Stimulated activated CD4-positive, alpha-beta T cell treated with anti-CD3 and anti-CD28 coated beads, TNF-alpha, amount 100 ng/mL, for 24 hours (primary cell): ENCODE data around the gene ENTPD7.

Source experiments
- DNase-seq, 3 experiments: peaks; one replicate each; pipeline ENCODE4 v3.0.0-alpha.2; 2020; ENCODE audit warnings: low read depth in 3 of 3

Gene ENTPD7

DNA sequence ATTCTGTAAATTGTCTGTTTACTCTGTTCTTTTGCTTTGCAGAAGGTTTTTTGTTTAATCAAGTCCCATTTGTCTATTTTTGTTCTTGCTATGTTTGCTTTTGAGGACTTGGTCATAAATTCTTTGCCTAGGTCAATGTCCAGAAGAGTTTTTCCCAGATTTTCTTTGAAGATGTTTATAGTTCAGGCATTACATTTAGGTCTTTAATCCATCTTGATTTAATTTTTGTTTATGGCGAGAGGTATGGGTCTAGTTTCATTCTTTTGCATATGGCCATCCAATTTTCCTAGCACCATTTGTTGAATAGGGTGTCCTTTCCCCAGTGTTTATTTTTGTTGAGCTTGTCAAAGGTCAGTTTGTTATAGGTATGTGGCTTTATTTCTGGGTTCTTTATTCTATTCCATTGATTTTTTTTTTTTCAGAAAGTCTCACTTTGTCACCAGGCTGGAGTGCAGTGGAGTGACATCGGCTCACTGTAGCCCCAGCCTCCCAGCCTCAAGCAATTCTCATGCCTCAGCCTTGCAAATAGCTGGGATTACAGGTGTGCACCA, 11.6 kb upstream of the ENTPD7 start:
- no peak for DNase-seq

GRCh38 chr10:99648717-99649116, 10.6 kb upstream of the ENTPD7 start:
- DNase-seq = no peak

DNA sequence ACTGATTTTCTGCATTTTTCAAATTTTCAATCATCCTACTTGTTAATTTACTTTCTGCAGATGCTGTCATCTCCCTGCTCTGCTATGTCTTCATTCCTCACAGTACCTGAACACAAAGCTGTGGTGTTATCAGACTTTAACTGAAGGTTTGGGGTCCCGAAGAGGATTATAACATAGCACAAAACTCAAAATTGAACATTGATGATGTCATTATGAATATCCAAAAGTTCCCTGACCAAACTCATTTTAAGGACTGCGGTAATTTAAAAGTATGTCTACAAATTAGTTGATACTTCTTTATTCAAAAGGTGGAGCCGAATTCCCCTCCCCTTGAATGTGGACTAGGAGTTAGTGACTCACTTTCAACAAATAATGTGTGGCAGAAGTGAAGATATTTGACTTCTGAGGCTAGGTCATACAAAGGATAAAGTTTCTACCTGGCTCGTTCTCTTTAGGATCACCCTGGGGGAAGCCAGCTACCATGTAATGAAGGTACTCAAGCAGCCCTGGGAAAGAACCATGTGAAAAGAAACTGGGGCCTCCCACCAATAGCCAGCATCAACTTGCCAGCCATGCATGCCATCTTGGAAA, 6.4 kb upstream of the ENTPD7 start:
- DNase-seq = no peak

DNA sequence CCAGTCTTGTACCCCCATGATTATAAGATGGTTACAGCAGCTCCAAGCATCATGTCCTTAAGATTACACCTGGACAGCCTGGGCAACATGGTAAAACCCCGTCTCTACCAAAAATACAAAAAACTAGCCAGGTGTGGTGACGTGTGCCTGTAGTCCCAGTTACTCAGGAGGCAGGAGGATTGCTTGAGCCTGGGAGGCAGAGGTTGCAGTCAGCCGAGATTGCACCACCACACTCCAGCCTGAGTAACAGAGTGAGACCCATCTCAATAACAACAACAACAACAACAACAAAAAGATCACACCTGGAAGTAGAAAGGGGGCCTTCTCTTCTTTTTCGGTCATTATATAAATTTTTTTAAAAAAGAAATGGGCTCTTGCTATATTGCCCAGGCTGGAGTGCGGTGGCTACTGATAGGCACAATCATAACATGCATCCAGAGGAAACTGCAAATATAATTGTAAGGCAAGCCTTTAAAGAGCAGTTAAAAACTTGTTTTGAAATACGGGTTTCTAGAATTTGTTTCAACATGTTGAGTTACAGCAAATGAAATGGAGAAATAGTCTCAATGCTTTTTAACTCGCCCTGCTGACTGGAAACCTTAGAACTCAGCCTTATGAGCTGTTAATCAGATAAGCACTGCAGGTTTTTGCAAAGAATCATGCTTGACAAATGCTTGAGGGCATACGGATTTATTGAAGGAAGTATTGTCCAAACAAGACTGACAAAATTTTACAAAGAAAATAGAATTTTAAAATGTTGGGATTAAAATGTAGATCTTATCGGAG, 4.7 kb upstream of the ENTPD7 start:
- DNase-seq = no peak

GRCh38 chr10:99656199-99657064, 2.9 kb upstream of the ENTPD7 start:
- no peak for DNase-seq

DNA sequence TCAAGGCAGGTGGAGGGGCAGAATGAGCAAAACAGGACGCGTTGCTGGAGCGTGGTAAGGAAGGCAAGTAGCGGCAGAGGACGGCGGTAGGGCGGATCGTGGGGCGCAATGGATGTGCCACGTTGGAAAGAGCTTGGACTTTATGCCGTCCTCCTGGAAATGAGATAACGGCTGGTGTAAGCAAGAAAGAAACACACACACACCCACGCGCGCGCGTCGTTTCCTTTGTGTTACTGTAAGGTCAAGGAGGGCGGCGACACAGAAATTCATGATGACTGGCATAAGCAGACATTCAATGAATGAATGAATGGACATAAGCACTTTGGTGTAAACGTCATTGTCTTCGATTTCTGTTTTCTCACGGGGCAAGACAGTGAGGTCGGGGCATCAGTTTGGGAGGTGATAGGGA, 683 bp upstream of the ENTPD7 start:
- DNase-seq = peak; percentile 14 to 64 (median 22)

DNA sequence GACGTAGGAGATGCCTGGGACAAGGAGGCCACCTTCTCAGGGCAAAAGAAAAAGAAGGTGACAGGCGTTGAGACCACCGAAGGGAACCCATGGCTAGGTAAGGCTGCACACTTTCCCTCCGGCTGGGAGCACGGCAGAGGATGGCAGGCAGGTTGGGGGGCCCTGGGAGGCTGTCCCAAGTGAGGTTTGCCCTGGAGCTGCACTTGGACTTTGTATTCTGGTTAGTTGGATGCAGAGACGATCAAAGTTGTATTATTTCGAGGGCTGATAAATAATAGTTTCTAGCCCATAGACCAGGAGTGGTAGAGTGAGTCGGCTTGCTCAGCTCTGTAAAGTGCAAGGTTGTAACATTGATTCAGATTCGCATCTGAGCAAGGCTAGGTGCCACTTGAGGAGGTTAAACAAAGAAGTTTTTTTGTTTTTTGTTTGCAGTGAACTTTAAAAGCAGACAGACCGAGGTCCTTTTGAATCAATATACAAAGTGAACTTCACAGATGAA, 608 bp downstream of the ENTPD7 start:
- no peak for DNase-seq

DNA sequence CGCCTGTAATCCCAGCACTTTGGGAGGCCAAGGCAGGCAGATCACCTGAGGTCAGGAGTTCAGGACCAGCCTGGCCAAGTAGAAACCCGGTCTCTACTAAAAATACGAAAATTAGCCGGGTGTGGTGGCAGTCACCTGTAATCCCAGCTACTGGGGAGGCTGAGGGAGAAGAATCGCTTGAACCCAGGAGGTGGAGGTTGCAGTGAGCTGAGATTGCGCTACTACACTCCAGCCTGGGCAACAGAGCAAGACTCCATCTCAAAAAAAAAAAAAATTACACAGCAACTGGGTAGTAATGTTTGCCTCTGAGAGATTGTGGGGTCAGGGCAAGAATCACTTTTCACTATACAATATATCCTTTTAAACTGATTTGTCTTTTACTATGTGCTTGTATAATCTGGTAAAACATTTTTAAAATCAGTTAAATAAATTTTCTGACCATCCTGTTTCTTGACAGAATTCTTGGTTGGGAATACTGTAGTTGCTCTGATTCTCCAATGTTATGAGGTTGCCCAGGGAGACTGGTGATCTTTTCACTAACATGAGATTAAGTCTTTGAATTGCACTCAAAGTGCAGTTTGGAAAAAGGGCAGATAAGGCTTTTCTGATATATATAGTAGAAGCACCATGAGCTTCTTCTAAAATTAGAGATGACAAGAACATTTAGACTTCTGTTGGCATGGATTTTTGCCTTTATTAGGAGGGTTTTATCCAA, 1.5 kb downstream of the ENTPD7 start:
- DNase-seq = no peak

DNA sequence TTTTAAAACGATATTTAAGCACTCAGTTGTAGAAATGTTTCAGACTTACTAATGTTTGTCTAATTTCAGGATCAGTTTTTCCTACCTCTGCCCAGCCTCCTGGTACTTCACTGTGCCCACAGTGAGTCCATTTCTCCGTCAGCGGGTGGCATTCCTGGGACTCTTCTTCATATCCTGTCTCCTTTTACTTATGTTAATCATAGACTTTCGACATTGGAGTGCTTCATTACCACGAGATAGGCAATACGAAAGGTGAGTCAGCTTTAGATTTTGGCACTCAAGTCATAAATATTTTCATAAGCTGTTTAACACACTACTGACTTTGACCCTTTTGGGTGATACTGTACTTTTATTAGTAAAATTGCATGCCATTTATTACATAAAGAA, 2.1 kb downstream of the ENTPD7 start:
- no peak for DNase-seq

- no peak for DNase-seq
Observed at GRCh38 chr10:99665304-99665703, 6.0 kb downstream of the ENTPD7 start.

- DNase-seq = no peak
Observed at GRCh38 chr10:99667108-99667751, 7.9 kb downstream of the ENTPD7 start.

DNA sequence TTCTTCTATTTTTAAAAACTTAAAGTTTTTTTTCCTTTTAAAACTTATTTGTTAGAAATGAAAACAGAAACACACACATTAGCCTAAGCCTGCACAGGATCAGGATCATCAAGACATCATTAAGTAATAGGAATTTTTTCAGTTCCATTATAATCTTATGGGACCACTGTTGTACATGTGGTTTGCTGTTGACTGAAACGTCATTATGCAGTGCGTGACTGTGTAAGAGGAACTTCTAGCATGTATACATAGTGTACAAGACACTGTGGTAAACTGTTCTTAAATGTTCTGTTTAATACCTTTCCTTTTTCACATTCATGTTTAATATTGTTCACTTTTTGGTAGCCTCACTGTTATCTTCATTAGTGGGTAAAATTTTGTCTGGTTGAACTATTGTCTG, 12.1 kb downstream of the ENTPD7 start:
- no peak for DNase-seq

DNA sequence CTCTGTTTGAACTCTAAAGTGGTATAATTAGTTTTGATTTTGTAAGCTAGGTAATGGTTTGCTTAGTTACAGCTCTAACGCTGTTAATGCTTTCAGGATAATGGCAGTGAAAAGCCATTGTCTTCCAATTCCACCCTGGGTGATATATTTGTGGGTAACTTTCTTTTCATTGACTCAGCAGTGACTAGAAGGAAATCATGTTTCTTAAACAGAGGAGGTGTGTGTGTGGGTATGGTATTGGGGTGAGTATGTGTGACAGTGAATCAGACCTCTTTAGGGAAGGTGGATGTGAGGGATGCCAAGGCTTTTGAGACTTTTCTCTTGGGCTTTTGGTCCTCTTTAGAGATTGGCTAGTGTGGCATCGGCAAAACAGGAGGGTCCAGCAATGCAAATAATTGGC, 13.6 kb downstream of the ENTPD7 start:
- no peak for DNase-seq

DNA sequence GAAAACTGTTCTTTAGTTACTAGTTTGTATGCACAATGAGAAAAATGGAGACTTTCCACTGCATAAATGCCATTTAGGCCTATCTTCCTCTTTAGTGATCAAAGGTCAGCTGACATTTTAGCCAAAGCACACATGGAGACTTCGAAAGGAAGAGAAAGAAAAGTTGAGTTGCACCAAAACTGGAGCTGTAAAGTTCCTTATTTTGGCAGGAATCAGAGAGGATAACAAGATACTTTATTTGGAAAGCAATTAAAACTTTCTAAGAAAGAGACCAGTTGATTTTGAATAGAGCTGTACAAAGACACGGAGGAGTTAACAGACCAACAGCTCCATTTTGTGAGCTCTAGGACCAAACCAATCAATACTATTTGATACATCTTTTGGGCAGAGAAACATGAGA, 14.2 kb downstream of the ENTPD7 start:
- DNase-seq = no peak

- no peak for DNase-seq
Observed at GRCh38 chr10:99674762-99675161, 15.5 kb downstream of the ENTPD7 start.

DNA sequence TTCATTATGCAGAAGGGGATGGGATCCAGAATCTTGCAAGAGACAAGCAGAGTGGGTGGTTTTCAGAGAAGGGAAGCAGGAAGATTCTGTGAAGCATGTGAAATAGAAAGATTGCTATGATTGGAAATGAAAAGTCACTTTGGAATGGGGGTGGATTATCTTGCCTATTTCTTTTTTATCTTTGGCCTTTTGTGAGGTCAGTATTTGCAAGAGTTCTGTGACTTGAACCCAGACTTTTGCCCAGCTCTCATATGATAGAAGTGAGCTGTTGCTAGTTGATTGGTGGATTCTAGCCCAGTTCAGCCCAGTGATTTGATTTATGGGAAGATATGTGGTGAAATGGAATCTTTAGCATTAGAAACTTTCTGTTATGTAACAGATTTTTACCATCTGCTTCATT, 17.1 kb downstream of the ENTPD7 start:
- no peak for DNase-seq

DNA sequence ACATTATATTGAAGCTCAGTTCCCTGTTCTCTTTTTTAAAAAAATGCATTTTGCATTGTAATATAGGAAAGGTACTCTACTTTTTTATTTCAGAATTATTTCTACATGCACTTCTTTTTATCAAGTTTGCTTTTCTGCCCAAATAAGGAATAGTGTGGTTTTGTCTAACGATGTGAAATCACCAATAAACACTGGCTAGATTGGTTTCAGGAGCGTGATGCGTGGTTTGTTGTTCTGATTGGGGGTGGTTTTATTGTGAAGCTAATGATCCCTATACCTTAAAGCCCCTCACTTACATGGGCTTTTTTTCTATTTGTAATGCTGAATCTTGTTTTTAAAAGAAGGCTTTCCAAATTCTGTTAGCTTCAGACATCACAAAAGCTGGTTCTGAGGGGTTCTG, 17.6 kb downstream of the ENTPD7 start:
- DNase-seq = no peak

DNA sequence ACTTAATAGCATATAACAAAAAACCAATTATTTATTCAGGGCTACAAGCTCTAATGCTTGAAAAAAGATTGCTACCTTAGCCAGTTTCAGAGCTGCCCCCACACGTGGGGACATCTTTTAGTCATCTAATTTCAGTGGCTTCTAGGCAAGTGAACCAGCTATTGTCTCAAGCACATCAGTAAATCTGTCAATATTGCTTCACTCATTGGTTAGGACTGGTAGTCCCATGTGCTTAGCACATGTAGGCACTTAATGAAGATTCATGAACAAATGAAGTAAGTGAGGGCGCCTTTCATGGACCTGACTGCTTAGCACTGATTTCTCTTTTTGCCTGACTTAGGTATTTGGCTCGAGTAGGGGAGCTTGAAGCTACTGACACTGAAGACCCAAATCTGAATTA, 19.6 kb downstream of the ENTPD7 start:
- DNase-seq = no peak

DNA sequence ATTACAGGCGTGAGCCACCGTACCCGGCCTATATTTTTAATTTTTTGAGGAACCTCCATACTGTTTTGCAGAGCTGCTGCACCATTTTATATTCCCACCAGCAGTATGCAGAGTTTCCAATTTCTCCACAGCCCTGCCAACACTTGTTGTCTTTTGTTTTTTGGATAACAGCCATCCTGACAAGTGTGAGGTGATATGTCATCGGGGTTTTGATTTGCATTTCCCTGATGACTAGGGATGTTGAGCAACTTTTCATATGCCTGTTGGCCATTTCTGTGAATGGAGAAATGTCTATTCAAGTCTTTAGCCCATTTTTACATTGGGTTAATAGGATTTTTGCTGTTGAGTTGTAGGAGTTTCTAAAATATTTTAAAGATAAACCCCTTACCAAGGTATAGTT, 22.2 kb downstream of the ENTPD7 start:
- DNase-seq = no peak

DNA sequence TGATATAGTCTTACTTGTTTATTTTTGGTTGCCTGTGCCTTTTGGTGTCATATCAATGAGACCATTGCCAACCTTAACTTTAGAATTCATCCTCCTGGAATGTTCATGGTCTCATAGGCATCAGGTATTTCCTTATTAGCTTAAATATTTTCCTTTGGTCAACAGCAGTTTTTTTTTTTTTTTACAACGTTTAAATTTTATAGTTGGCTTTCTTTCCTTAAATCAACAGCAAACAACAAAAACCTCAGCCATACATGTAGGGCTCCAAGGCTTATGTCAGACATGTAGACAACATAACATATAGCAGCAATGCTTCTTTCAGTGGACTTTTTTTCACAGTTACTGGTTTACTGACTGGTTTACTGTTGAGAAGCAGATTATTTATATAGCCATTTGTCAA, 22.7 kb downstream of the ENTPD7 start:
- no peak for DNase-seq

GRCh38 chr10:99682752-99683151, 23.4 kb downstream of the ENTPD7 start:
- DNase-seq = no peak
